WTC11 (cell line): ENCODE results near the gene CELF2. TPM values are rescaled to one million over a fixed set of nuclear protein-coding genes. Genes with fewer than 3 reads are reported as not detected.

Experiments used
- ATAC-seq: fragments of 200-7000 bp; cut with Tn5 transposase; 2 replicates; pipeline ENCODE4 v1.10.0; 2021; ENCODE audit warnings: mild to moderate bottlenecking, moderate library complexity
- CTCF ChIA-PET: fragments of 300-600 bp; sonication (Branson Sonifier 250); formaldehyde crosslinking; loops from one replicate; lab custom pipeline; 2021; ENCODE audit warnings: antibody characterized with exemption; lab: Charles Lee
- POLR2A ChIA-PET: fragments of 350-600 bp; sonication (Branson Sonifier 250); formaldehyde crosslinking; loops from one replicate; lab custom pipeline; 2021; ENCODE audit warnings: antibody characterized with exemption; lab: Charles Lee
- DNase-seq: peaks from one replicate; pipeline ENCODE4 v3.0.0; 2021; ENCODE audit warnings: low spot score
- H3K27ac Mint-ChIP-seq: 2 replicates; pipeline ENCODE4 v1.8.0; 2021; ENCODE audit warnings: mixed read lengths
- H3K27me3 Mint-ChIP-seq: 2 replicates; pipeline ENCODE4 v1.8.0; 2021; ENCODE audit warnings: low read depth, mild to moderate bottlenecking, moderate library complexity, mixed read lengths
- H3K36me3 Mint-ChIP-seq: 2 replicates; pipeline ENCODE4 v1.8.0; 2021; ENCODE audit warnings: mixed read lengths
- H3K4me1 Mint-ChIP-seq: 2 replicates; pipeline ENCODE4 v1.8.0; 2022; ENCODE audit warnings: mixed read lengths
- H3K4me3 Mint-ChIP-seq: 2 replicates; pipeline ENCODE4 v1.8.0; 2021; ENCODE audit warnings: mild to moderate bottlenecking, moderate library complexity, mixed read lengths
- H3K9me3 Mint-ChIP-seq: 2 replicates; pipeline ENCODE4 v1.8.0; 2021; ENCODE audit warnings: mixed read lengths
- CBFB ChIP-seq: sonication (generic); formaldehyde crosslinking; IDR thresholded peaks from 2 replicates; pipeline ENCODE4 v1.8.1; 2022; ENCODE audit warnings: mild to moderate bottlenecking, low read depth, missing genetic modification reagents
- ETV6 ChIP-seq: sonication (generic); formaldehyde crosslinking; IDR thresholded peaks from 2 replicates; pipeline ENCODE4 v1.8.1; 2022; ENCODE audit warnings: mild to moderate bottlenecking, missing genetic modification reagents
- HMGA2 ChIP-seq: fragments of 250-450 bp; sonication (Bioruptor Pico); IDR thresholded peaks from 2 replicates; pipeline ENCODE4 v1.4.0; 2021; ENCODE audit warnings: mild to moderate bottlenecking, moderate library complexity
- JAZF1 ChIP-seq: fragments of 250-450 bp; sonication (Bioruptor Pico); IDR thresholded peaks from 2 replicates; pipeline ENCODE4 v1.9.0; 2021; ENCODE audit warnings: moderate library complexity, mild to moderate bottlenecking, inconsistent platforms
- KAT7 ChIP-seq: sonication (generic); formaldehyde crosslinking; IDR thresholded peaks from 2 replicates; pipeline ENCODE4 v1.8.1; 2023; ENCODE audit warnings: missing genetic modification reagents, mild to moderate bottlenecking, borderline replicate concordance
- NR2C2 ChIP-seq: sonication (generic); formaldehyde crosslinking; IDR thresholded peaks from 2 replicates; pipeline ENCODE4 v1.8.0; 2022; ENCODE audit warnings: mild to moderate bottlenecking, missing genetic modification reagents
- NR3C1 ChIP-seq: sonication (generic); formaldehyde crosslinking; conservative IDR thresholded peaks from 2 replicates; pipeline ENCODE4 v1.8.1; 2023; ENCODE audit warnings: low read depth, mild to moderate bottlenecking, missing genetic modification reagents
- RELA ChIP-seq: sonication (generic); formaldehyde crosslinking; IDR thresholded peaks from 2 replicates; pipeline ENCODE4 v1.8.1; 2022; ENCODE audit warnings: missing genetic modification reagents, mild to moderate bottlenecking, borderline replicate concordance
- TCF7 ChIP-seq: sonication (generic); formaldehyde crosslinking; IDR thresholded peaks from 2 replicates; pipeline ENCODE4 v1.8.0; 2022; ENCODE audit warnings: mild to moderate bottlenecking, low read depth, missing genetic modification reagents, moderate library complexity
- TEAD1 ChIP-seq: sonication (generic); formaldehyde crosslinking; IDR thresholded peaks from 2 replicates; pipeline ENCODE4 v1.8.0; 2022; ENCODE audit warnings: mild to moderate bottlenecking, missing genetic modification reagents
- TP53 ChIP-seq: sonication (generic); formaldehyde crosslinking; IDR thresholded peaks from 2 replicates; pipeline ENCODE4 v1.8.1; 2023; ENCODE audit warnings: mild to moderate bottlenecking, missing genetic modification reagents
- ZBTB21 ChIP-seq: sonication (generic); formaldehyde crosslinking; IDR thresholded peaks from 2 replicates; pipeline ENCODE4 v1.8.1; 2023; ENCODE audit warnings: mild to moderate bottlenecking, missing genetic modification reagents, borderline replicate concordance
- ZNF121 ChIP-seq: sonication (generic); formaldehyde crosslinking; IDR thresholded peaks from 2 replicates; pipeline ENCODE4 v1.8.0; 2023; ENCODE audit warnings: missing genetic modification reagents
- ZNF219 ChIP-seq: sonication (generic); formaldehyde crosslinking; IDR thresholded peaks from 2 replicates; pipeline ENCODE4 v1.8.0; 2023; ENCODE audit warnings: missing genetic modification reagents, mild to moderate bottlenecking, borderline replicate concordance
- ZNF232 ChIP-seq: sonication (generic); formaldehyde crosslinking; IDR thresholded peaks from 2 replicates; pipeline ENCODE4 v1.8.0; 2022; ENCODE audit warnings: mild to moderate bottlenecking, missing genetic modification reagents
- ZNF396 ChIP-seq: fragments of 250-450 bp; sonication (Bioruptor Pico); IDR thresholded peaks from 2 replicates; pipeline ENCODE4 v1.8.0; 2021; ENCODE audit warnings: mild to moderate bottlenecking, moderate library complexity, borderline replicate concordance
- total RNA-seq: library from RNA; stranded (reverse); gene quantifications from 3 replicates; pipeline ENCODE4 v1.2.3, GENCODE V29; 2021
- TF ChIP-seq, protein P1 (sequence below): sonication (generic); formaldehyde crosslinking; IDR thresholded peaks from 2 replicates; pipeline ENCODE4 v1.8.1; 2023; ENCODE audit warnings: mild to moderate bottlenecking, missing genetic modification reagents, borderline replicate concordance
- TF ChIP-seq, protein P2 (sequence below): fragments of 250-450 bp; sonication (Bioruptor Pico); IDR thresholded peaks from 2 replicates; pipeline ENCODE4 v1.9.0; 2021; ENCODE audit warnings: mild to moderate bottlenecking
- TF ChIP-seq, protein P3 (sequence below): fragments of 200-600 bp; IDR thresholded peaks from 2 replicates; pipeline ENCODE4 v1.8.0; 2022; ENCODE audit warnings: antibody characterized with exemption
- TF ChIP-seq, protein P4 (sequence below): sonication (generic); formaldehyde crosslinking; IDR thresholded peaks from 2 replicates; pipeline ENCODE4 v1.8.0; 2022; ENCODE audit warnings: mild to moderate bottlenecking, missing genetic modification reagents
- TF ChIP-seq, protein P5 (sequence below): sonication (generic); formaldehyde crosslinking; IDR thresholded peaks from 2 replicates; pipeline ENCODE4 v1.8.0; 2022; ENCODE audit warnings: mild to moderate bottlenecking, missing genetic modification reagents

CELF2 gene
- total RNA-seq, 1 experiment from 2014 or later = 24.6 TPM

DNA sequence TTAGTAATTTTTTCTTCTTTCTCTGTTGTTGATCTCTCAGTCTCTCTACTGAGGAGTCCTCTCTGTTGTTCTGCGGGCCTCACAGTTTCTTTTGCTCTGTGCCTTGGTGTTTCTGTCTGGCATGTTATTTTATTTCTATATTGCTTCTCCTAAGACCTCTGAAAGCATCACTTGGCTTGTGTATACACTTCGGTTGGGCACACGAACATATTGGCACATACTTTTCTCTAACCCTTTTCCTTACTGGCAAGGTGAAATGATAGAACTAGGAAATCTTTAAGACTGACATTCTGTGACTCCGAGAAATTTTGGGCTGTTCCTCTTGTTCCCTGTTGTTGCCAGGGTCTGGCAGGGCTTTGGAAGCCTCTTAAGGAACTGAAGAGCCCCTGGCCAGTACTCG is 148.9 kb downstream of the CELF2 start:
- DNase-seq (no peak), ATAC-seq (no peak)
- Mint-ChIP-seq H3K27ac (no peak overlapping the region), H3K36me3 (peaks cover 9% of the 10 kb centered on the region), H3K4me1 (peaks cover 32% of the 10 kb centered on the region), H3K9me3 (peaks cover 9% of the 10 kb centered on the region), H3K27me3 (peaks cover 5% of the 10 kb centered on the region), H3K4me3 (peak overlapping the region; percentile 90)
- TF ChIP-seq ZNF232 (CRISPR knock-in tag) (no peak), NR2C2 (CRISPR knock-in tag) (no peak), KAT7 (CRISPR knock-in tag) (no peak), JAZF1 (no peak), ETV6 (CRISPR knock-in tag) (no peak), ZNF219 (CRISPR knock-in tag) (no peak), TEAD1 (CRISPR knock-in tag) (no peak)
- TF ChIP-seq, protein P1, sequence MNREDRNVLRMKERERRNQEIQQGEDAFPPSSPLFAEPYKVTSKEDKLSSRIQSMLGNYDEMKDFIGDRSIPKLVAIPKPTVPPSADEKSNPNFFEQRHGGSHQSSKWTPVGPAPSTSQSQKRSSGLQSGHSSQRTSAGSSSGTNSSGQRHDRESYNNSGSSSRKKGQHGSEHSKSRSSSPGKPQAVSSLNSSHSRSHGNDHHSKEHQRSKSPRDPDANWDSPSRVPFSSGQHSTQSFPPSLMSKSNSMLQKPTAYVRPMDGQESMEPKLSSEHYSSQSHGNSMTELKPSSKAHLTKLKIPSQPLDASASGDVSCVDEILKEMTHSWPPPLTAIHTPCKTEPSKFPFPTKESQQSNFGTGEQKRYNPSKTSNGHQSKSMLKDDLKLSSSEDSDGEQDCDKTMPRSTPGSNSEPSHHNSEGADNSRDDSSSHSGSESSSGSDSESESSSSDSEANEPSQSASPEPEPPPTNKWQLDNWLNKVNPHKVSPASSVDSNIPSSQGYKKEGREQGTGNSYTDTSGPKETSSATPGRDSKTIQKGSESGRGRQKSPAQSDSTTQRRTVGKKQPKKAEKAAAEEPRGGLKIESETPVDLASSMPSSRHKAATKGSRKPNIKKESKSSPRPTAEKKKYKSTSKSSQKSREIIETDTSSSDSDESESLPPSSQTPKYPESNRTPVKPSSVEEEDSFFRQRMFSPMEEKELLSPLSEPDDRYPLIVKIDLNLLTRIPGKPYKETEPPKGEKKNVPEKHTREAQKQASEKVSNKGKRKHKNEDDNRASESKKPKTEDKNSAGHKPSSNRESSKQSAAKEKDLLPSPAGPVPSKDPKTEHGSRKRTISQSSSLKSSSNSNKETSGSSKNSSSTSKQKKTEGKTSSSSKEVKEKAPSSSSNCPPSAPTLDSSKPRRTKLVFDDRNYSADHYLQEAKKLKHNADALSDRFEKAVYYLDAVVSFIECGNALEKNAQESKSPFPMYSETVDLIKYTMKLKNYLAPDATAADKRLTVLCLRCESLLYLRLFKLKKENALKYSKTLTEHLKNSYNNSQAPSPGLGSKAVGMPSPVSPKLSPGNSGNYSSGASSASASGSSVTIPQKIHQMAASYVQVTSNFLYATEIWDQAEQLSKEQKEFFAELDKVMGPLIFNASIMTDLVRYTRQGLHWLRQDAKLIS (CRISPR knock-in tag) = no peak
- TF ChIP-seq, protein P2, sequence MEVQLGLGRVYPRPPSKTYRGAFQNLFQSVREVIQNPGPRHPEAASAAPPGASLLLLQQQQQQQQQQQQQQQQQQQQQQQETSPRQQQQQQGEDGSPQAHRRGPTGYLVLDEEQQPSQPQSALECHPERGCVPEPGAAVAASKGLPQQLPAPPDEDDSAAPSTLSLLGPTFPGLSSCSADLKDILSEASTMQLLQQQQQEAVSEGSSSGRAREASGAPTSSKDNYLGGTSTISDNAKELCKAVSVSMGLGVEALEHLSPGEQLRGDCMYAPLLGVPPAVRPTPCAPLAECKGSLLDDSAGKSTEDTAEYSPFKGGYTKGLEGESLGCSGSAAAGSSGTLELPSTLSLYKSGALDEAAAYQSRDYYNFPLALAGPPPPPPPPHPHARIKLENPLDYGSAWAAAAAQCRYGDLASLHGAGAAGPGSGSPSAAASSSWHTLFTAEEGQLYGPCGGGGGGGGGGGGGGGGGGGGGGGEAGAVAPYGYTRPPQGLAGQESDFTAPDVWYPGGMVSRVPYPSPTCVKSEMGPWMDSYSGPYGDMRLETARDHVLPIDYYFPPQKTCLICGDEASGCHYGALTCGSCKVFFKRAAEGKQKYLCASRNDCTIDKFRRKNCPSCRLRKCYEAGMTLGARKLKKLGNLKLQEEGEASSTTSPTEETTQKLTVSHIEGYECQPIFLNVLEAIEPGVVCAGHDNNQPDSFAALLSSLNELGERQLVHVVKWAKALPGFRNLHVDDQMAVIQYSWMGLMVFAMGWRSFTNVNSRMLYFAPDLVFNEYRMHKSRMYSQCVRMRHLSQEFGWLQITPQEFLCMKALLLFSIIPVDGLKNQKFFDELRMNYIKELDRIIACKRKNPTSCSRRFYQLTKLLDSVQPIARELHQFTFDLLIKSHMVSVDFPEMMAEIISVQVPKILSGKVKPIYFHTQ (CRISPR knock-in tag) = no peak
- TF ChIP-seq, protein P3, sequence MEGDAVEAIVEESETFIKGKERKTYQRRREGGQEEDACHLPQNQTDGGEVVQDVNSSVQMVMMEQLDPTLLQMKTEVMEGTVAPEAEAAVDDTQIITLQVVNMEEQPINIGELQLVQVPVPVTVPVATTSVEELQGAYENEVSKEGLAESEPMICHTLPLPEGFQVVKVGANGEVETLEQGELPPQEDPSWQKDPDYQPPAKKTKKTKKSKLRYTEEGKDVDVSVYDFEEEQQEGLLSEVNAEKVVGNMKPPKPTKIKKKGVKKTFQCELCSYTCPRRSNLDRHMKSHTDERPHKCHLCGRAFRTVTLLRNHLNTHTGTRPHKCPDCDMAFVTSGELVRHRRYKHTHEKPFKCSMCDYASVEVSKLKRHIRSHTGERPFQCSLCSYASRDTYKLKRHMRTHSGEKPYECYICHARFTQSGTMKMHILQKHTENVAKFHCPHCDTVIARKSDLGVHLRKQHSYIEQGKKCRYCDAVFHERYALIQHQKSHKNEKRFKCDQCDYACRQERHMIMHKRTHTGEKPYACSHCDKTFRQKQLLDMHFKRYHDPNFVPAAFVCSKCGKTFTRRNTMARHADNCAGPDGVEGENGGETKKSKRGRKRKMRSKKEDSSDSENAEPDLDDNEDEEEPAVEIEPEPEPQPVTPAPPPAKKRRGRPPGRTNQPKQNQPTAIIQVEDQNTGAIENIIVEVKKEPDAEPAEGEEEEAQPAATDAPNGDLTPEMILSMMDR = no peak
- TF ChIP-seq, protein P4, sequence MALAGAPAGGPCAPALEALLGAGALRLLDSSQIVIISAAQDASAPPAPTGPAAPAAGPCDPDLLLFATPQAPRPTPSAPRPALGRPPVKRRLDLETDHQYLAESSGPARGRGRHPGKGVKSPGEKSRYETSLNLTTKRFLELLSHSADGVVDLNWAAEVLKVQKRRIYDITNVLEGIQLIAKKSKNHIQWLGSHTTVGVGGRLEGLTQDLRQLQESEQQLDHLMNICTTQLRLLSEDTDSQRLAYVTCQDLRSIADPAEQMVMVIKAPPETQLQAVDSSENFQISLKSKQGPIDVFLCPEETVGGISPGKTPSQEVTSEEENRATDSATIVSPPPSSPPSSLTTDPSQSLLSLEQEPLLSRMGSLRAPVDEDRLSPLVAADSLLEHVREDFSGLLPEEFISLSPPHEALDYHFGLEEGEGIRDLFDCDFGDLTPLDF = no peak
- CTCF ChIA-PET = interaction anchor here (0.6 to 3.2 kb wide), 10 partner anchors 9 to 131 kb away, joined by 3 to 20 read pairs (median 4); no protein-coding TSS in a partner anchor
- POLR2A ChIA-PET = interaction anchor here (1.0 kb wide), 1 partner anchor 369 kb away, joined by 3 read pairs; no protein-coding TSS in a partner anchor

DNA sequence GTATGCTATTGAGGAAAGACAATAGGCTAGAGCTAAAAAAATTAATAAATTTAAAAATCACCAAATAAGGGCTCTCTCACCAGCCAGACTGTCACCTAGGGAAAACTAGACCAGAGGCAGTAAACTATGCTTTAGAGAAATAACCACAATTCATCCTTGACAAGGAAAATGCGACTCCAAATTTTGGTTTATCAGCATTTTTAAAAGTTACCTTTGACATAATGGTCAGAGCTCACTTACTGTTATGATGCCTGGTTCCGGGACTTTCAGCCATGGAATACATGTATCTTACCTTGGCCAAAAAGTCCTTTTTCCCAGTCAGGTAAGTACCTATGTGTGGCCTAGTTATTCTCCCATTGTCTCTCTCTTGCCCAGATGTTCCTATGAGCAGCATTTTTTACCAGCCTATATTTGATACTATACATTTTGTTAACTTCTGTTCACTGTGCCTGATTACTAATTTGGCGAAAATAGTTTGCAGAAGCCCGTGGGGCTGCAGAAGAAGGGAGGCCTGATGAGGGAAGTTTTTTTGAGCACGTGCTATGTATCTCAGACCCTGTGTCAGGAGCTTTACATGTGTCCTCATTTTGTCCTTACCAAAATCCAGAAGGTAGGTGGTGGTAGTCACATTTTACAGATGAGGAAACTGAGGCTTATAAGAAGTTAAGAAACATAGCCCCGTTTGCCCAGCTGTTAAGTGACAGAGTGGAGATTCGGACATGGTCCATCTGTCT is 149.7 kb downstream of the CELF2 start:
- TF ChIP-seq ZNF396 (CRISPR knock-in tag) = no peak
- TF ChIP-seq NR3C1 (CRISPR knock-in tag) = no peak
- no peak for TF ChIP-seq HMGA2 (CRISPR knock-in tag)
- no peak for TF ChIP-seq ZNF121 (CRISPR knock-in tag)
- TF ChIP-seq KAT7 (CRISPR knock-in tag) = no peak
- TF ChIP-seq ZBTB21 (CRISPR knock-in tag) = no peak
- TF ChIP-seq TP53 (CRISPR knock-in tag) = no peak
- no peak for TF ChIP-seq RELA
- TF ChIP-seq, protein P5, sequence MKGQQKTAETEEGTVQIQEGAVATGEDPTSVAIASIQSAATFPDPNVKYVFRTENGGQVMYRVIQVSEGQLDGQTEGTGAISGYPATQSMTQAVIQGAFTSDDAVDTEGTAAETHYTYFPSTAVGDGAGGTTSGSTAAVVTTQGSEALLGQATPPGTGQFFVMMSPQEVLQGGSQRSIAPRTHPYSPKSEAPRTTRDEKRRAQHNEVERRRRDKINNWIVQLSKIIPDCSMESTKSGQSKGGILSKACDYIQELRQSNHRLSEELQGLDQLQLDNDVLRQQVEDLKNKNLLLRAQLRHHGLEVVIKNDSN (CRISPR knock-in tag) = no peak
- TF ChIP-seq, protein P4 = no peak
- TF ChIP-seq CBFB (CRISPR knock-in tag) = no peak
- TF ChIP-seq TCF7 (CRISPR knock-in tag) = no peak
- Mint-ChIP-seq H3K4me3 (no peak overlapping the region), H3K4me1 (peaks cover 32% of the 10 kb centered on the region), H3K27me3 (peaks cover 5% of the 10 kb centered on the region), H3K9me3 (peaks cover under 1% of the 10 kb centered on the region), H3K27ac (no peak overlapping the region), H3K36me3 (peaks cover under 1% of the 10 kb centered on the region)
- no peak for DNase-seq
- ChIA-PET POLR2A (no interaction called here), CTCF (no interaction called here)
- no peak for ATAC-seq
